H1 (cell line): ENCODE results near the gene CCNI2. TPM values are rescaled to one million over a fixed set of nuclear protein-coding genes. Genes with fewer than 3 reads are reported as not detected.

ENCODE experiments used
- CTCF ChIA-PET: fragments of 300-600 bp; sonication (Branson Sonifier 250); formaldehyde crosslinking; loops from one replicate; lab custom pipeline; 2021; ENCODE audit not compliant: partially characterized antibody; lab: Charles Lee
- POLR2A ChIA-PET: fragments of 300-600 bp; sonication (Branson Sonifier 250); formaldehyde crosslinking; loops from one replicate; lab custom pipeline; 2021; ENCODE audit warnings: inconsistent platforms; ENCODE audit not compliant: partially characterized antibody; lab: Charles Lee
- DNase-seq, 2 experiments: peaks; one replicate each; pipeline versions ENCODE4 v3.0.0 to v3.0.0-alpha.2; 2010 to 2022; ENCODE audit warnings: low spot score in 2 of 2, low read depth in 1 of 2, mixed read lengths in 1 of 2
- FAIRE-seq: peaks from 2 replicates; lab custom pipeline; 2011; peaks lifted over from hg19 to GRCh38; lab: Jason Lieb, UNC
- H2AFZ ChIP-seq: 2 replicates; pipeline ENCODE4 v1.8.1; 2012; ENCODE audit warnings: low read length, inconsistent platforms
- H2AK5ac ChIP-seq: 2 replicates; pipeline ENCODE4 v1.6.1; 2013; ENCODE audit warnings: low read depth, low read length
- H2BK120ac ChIP-seq: replicated peaks from 2 replicates; pipeline ENCODE3; 2013; ENCODE audit warnings: low read depth, low read length, inconsistent platforms
- H2BK12ac ChIP-seq: 2 replicates; pipeline ENCODE4 v1.6.1; 2013; ENCODE audit warnings: low read depth, low read length
- H2BK15ac ChIP-seq: 2 replicates; pipeline ENCODE4 v1.6.1; 2013; ENCODE audit warnings: low read length
- H2BK20ac ChIP-seq: 2 replicates; pipeline ENCODE4 v1.6.1; 2013; ENCODE audit warnings: low read length
- H2BK5ac ChIP-seq: 2 replicates; pipeline ENCODE4 v1.6.1; 2013; ENCODE audit warnings: low read depth, low read length
- H3K14ac ChIP-seq: 2 replicates; pipeline ENCODE4 v1.6.1; 2013; ENCODE audit warnings: inconsistent platforms; ENCODE audit not compliant: insufficient read length
- H3K18ac ChIP-seq: 2 replicates; pipeline ENCODE4 v1.6.1; 2013; ENCODE audit warnings: low read length; ENCODE audit errors: extremely low read depth
- H3K23ac ChIP-seq: 2 replicates; pipeline ENCODE4 v1.6.1; 2013; ENCODE audit warnings: inconsistent platforms; ENCODE audit not compliant: insufficient read length
- H3K23me2 ChIP-seq: 2 replicates; pipeline ENCODE4 v1.6.1; 2013; ENCODE audit warnings: low read depth, low read length
- H3K27ac ChIP-seq: 2 replicates; pipeline ENCODE4 v1.6.1; 2011; ENCODE audit warnings: low read depth, low read length, inconsistent platforms
- H3K27me3 ChIP-seq, 4 experiments: replicated peaks in 1 of 4; 1 replicate in 1 of 4; 2 replicates in 3 of 4; pipeline versions ENCODE4 v1.6.1 to v1.8.1; 2011 to 2013; ENCODE audit warnings: low read length in 3 of 4, mild to moderate bottlenecking in 3 of 4, inconsistent platforms in 2 of 4, mixed read lengths in 2 of 4, moderate library complexity in 1 of 4; ENCODE audit not compliant: control insufficient read depth in 3 of 4, insufficient read depth in 3 of 4; ENCODE audit errors: extremely low read depth in 1 of 4
- H3K36me3 ChIP-seq, 4 experiments: 2 replicates each; pipeline versions ENCODE4 v1.6.1 to v1.8.1; 2011 to 2013; ENCODE audit warnings: mild to moderate bottlenecking in 4 of 4, low read length in 3 of 4, moderate library complexity in 2 of 4, control low read depth in 1 of 4, inconsistent platforms in 1 of 4; ENCODE audit not compliant: insufficient read depth in 4 of 4, control insufficient read depth in 2 of 4
- H3K4ac ChIP-seq: replicated peaks from 2 replicates; pipeline ENCODE3; 2013; ENCODE audit warnings: low read length, low read depth, mixed read lengths, inconsistent platforms; ENCODE audit not compliant: insufficient read length
- H3K4me1 ChIP-seq, 4 experiments: replicated peaks in 1 of 4; 1 replicate in 1 of 4; 2 replicates in 3 of 4; pipeline versions ENCODE4 v1.6.1 to v1.8.1; 2011 to 2013; ENCODE audit warnings: low read length in 3 of 4, inconsistent platforms in 2 of 4, mixed read lengths in 1 of 4; ENCODE audit not compliant: insufficient read depth in 4 of 4, control insufficient read depth in 3 of 4
- H3K4me2 ChIP-seq, 2 experiments: 2 replicates each; pipeline versions ENCODE4 v1.6.1 to v1.8.1; 2011 to 2013; ENCODE audit warnings: low read depth in 2 of 2, low read length in 2 of 2, control low read depth in 1 of 2, inconsistent platforms in 1 of 2, mild to moderate bottlenecking in 1 of 2; ENCODE audit not compliant: insufficient read depth in 1 of 2
- H3K4me3 ChIP-seq, 4 experiments: fragments of 200-600, 300-600 bp in 1 of 4; sonication (generic), shearing (Covaris generic), sonication (Bioruptor Twin) in 1 of 4; 2 replicates each; pipeline versions ENCODE4 v1.5.1 to v1.8.1; 2011 to 2016; ENCODE audit warnings: low read length in 4 of 4, low read depth in 3 of 4, control low read depth in 2 of 4, inconsistent platforms in 2 of 4, mild to moderate bottlenecking in 2 of 4, mixed read lengths in 1 of 4, moderate library complexity in 1 of 4; ENCODE audit not compliant: insufficient read depth in 2 of 4; ENCODE audit errors: extremely low read depth in 1 of 4
- H3K56ac ChIP-seq: replicated peaks from 2 replicates; pipeline ENCODE3; 2013; ENCODE audit warnings: low read depth, mild to moderate bottlenecking, mixed read lengths, low read length, inconsistent platforms; ENCODE audit not compliant: insufficient read length
- H3K79me1 ChIP-seq: 2 replicates; pipeline ENCODE4 v1.6.1; 2013; ENCODE audit warnings: low read depth, low read length, control low read depth
- H3K79me2 ChIP-seq, 2 experiments: 2 replicates each; pipeline versions ENCODE4 v1.6.1 to v1.8.1; 2012 to 2013; ENCODE audit warnings: low read length in 2 of 2, mild to moderate bottlenecking in 2 of 2, inconsistent platforms in 1 of 2; ENCODE audit not compliant: insufficient read depth in 2 of 2, control insufficient read depth in 1 of 2
- H3K9ac ChIP-seq, 4 experiments: replicated peaks in 1 of 4; 1 replicate in 1 of 4; 2 replicates in 3 of 4; pipeline versions ENCODE4 v1.6.1 to v1.8.1; 2011 to 2013; ENCODE audit warnings: low read depth in 3 of 4, low read length in 3 of 4, control low read depth in 2 of 4, mild to moderate bottlenecking in 2 of 4, moderate library complexity in 2 of 4, inconsistent platforms in 1 of 4; ENCODE audit errors: extremely low read depth in 1 of 4
- H3K9me3 ChIP-seq, 2 experiments: 2 replicates each; pipeline versions ENCODE4 v1.6.1 to v1.8.1; 2012 to 2013; ENCODE audit warnings: mild to moderate bottlenecking in 2 of 2, moderate library complexity in 2 of 2, control low read depth in 1 of 2, inconsistent platforms in 1 of 2, low read depth in 1 of 2, low read length in 1 of 2, mixed read lengths in 1 of 2; ENCODE audit not compliant: insufficient read depth in 2 of 2
- H4K20me1 ChIP-seq, 2 experiments: replicated peaks in 1 of 2; 2 replicates each; pipeline versions ENCODE3 to v1.8.1; 2011 to 2013; ENCODE audit warnings: inconsistent platforms in 2 of 2, low read length in 2 of 2, mild to moderate bottlenecking in 1 of 2; ENCODE audit not compliant: insufficient read depth in 2 of 2, control insufficient read depth in 1 of 2
- H4K5ac ChIP-seq: 2 replicates; pipeline ENCODE4 v1.6.1; 2013; ENCODE audit warnings: low read length, low read depth, mixed read lengths, inconsistent platforms; ENCODE audit not compliant: insufficient read length
- H4K8ac ChIP-seq: 2 replicates; pipeline ENCODE4 v1.8.0; 2013; ENCODE audit warnings: mild to moderate bottlenecking, moderate library complexity, low read length, inconsistent platforms; ENCODE audit not compliant: insufficient read depth; ENCODE audit errors: extremely low read depth
- H4K91ac ChIP-seq: replicated peaks from 2 replicates; pipeline ENCODE3; 2013; ENCODE audit warnings: low read length, mixed read lengths, inconsistent platforms; ENCODE audit not compliant: insufficient read length
- CREB1 ChIP-seq: IDR thresholded peaks from 2 replicates; pipeline ENCODE4 v1.6.1; 2012; ENCODE audit warnings: inconsistent platforms
- PHF8 ChIP-seq: fragments of 200-600 bp; sonication (generic); conservative IDR thresholded peaks from 2 replicates; pipeline ENCODE4 v1.7.1; 2012; ENCODE audit warnings: low read depth, mild to moderate bottlenecking, inconsistent platforms, low read length, moderate library complexity
- RAD21 ChIP-seq, 2 experiments: IDR thresholded peaks in 1 of 2; conservative IDR thresholded peaks in 1 of 2; 2 replicates each; pipeline ENCODE4 v1.6.1; 2011; ENCODE audit warnings: low read depth in 2 of 2, low read length in 2 of 2, improper control_type of control experiment in 1 of 2, inconsistent platforms in 1 of 2, mild to moderate bottlenecking in 1 of 2, moderate library complexity in 1 of 2
- WGBS, 2 experiments: shearing (Covaris generic) in 1 of 2; methylation state at CpG; one replicate each; pipeline versions ENCODE4 v1.1.6 to v1.1.7; 2013 to 2015; ENCODE audit warnings: low lambda C conversion rate in 2 of 2, mixed read lengths in 2 of 2, inconsistent platforms in 1 of 2, low coverage in 1 of 2, missing lambda C conversion rate in 1 of 2; ENCODE audit not compliant: insufficient replicate concordance in 2 of 2, insufficient coverage in 1 of 2, insufficient read length in 1 of 2; ENCODE audit errors: extremely low coverage in 1 of 2, missing lambda C conversion rate in 1 of 2; 5-methylcytosine and 5-hydroxymethylcytosine counted together
- polyA plus RNA-seq, 7 experiments: library from polyadenylated mRNA; depleted of rRNA in 3 of 7; stranded (reverse) in 5 of 7; unstranded in 2 of 7; fragments of >200 nt in 5 of 7; fragments of 200-250 nt in 2 of 7; gene quantifications; 1 replicate in 5 of 7; 2 replicates in 1 of 7; 4 replicates in 1 of 7; pipeline versions ENCODE4 v1.2.1 to v1.2.3, GENCODE V29; 2011 to 2013; ENCODE audit warnings: missing spikeins in 2 of 7, mixed read lengths in 2 of 7
- total RNA-seq: library from RNA; stranded (reverse); fragmentation: NEBNext Ultra II Directional; extraction: Animal tissue kit (Norgen Biotek cat#: 25700); gene quantifications from 2 replicates; pipeline ENCODE4 v1.2.1, GENCODE V29; 2021

CCNI2 gene
- total and polyA plus RNA-seq, 2 of the 8 experiments (the other 6 are each of a cell fraction or from before 2014, with no cell fraction given), result 1.3 to 1.4 TPM

GRCh38 chr5:132704875-132705274, 42.4 kb upstream of the CCNI2 start:
- no peaks in the 10 kb centered on the region for H3K27me3 ChIP-seq
- no peak overlapping the region for H2BK12ac ChIP-seq
- DNase-seq (no peak), FAIRE-seq (no peak)
- H2BK20ac ChIP-seq, result no peak overlapping the region
- no peak overlapping the region for H2AFZ ChIP-seq
- no peak overlapping the region for H3K27ac ChIP-seq
- H3K4ac ChIP-seq, result no peak overlapping the region
- ChIA-PET CTCF (interaction anchor here (0.8 to 0.9 kb wide), 2 partner anchors 69 to 178 kb away, joined by 3 read pairs; no protein-coding TSS in a partner anchor), POLR2A (no interaction called here)
- no peak overlapping the region for H2BK15ac ChIP-seq
- H2AK5ac ChIP-seq, result no peak overlapping the region
- H3K56ac ChIP-seq, result no peak overlapping the region
- no peak overlapping the region for H3K23ac ChIP-seq
- H2BK120ac ChIP-seq, result no peak overlapping the region
- H3K4me1 ChIP-seq, result no peaks in the 10 kb centered on the region
- H3K4me3 ChIP-seq, result no peak overlapping the region
- TF ChIP-seq CREB1 (no peak), RAD21 (IDR thresholded peaks at IDR 0.05 in 1 of 2, conservative IDR thresholded peaks at IDR 0.05 in 1 of 2; ENCODE audit: low read depth in 2 of 2, low read length in 2 of 2) (no peak), PHF8 (no peak)
- peaks cover 0 to 11% (median 3%) of the 10 kb centered on the region in 4 experiments; a peak in 4 of 8 replicates for H3K36me3 ChIP-seq
- no peaks in the 10 kb centered on the region for H3K9me3 ChIP-seq
- H3K9ac ChIP-seq, result no peak overlapping the region
- H2BK5ac ChIP-seq, result no peak overlapping the region
- H3K4me2 ChIP-seq, result no peak overlapping the region
- H4K8ac ChIP-seq, result no peak overlapping the region
- no peaks in the 10 kb centered on the region for H3K79me1 ChIP-seq
- H4K91ac ChIP-seq, result no peak overlapping the region
- H4K20me1 ChIP-seq, result no peaks in the 10 kb centered on the region
- no peaks in the 10 kb centered on the region for H3K79me2 ChIP-seq
- no peak overlapping the region for H3K14ac ChIP-seq
- H3K23me2 ChIP-seq, result no peaks in the 10 kb centered on the region
- H4K5ac ChIP-seq, result no peak overlapping the region
- 82% methylated on average over 1 of the region's 1 CpG; no CpG with 5 or more reads in 1 of the 2 experiments for WGBS, 2 experiments
- no peak overlapping the region for H3K18ac ChIP-seq
